K562 (cell line): ENCODE results near the gene ARHGAP23. TPM values are rescaled to one million over a fixed set of nuclear protein-coding genes. Genes with fewer than 3 reads are reported as not detected.

Experiments
- ATAC-seq: fragments of 200-7000 bp; cut with Tn5 transposase; 3 replicates; pipeline ENCODE4 v1.9.1; 2020; ENCODE audit warnings: moderate library complexity
- BruUV-seq: library from RNA; stranded (reverse); fragments of 400-500 nt; replicated peaks from 2 replicates; lab custom pipeline; 2021; lab: Mats Ljungman, UMichigan
- CTCF ChIA-PET: fragments of 300-600 bp; formaldehyde crosslinking; extraction: SDS; loops from one replicate; lab custom pipeline; 2021; ENCODE audit warnings: low intra/inter-chr PET ratio; lab: Yijun Ruan, JAX
- POLR2A ChIA-PET: fragments of 300-600, 350-650 bp; sonication (Branson Sonifier 250); formaldehyde crosslinking; extraction: SDS; loops from one replicate; lab custom pipeline; 2021; ENCODE audit warnings: antibody characterized with exemption, inconsistent platforms; lab: Yijun Ruan, JAX
- DNase-seq, 4 experiments: peaks; one replicate each; pipeline versions ENCODE4 v3.0.0 to v3.0.0-alpha.2; 2011 to 2018; ENCODE audit warnings: low spot score in 3 of 4, mixed read lengths in 3 of 4; ENCODE audit errors: extremely low read depth in 1 of 4
- FAIRE-seq: peaks from 2 replicates; lab custom pipeline; 2011; peaks lifted over from hg19 to GRCh38; lab: Jason Lieb, UNC
- H2AFZ ChIP-seq: 2 replicates; pipeline ENCODE4 v1.6.0; 2011; ENCODE audit warnings: low read depth, low read length, control low read depth, inconsistent platforms
- H3K27ac ChIP-seq: fragments of 200-600 bp; 3 replicates; pipeline ENCODE4 v1.8.0; 2011; ENCODE audit warnings: low read depth, mild to moderate bottlenecking, control low read depth, inconsistent platforms, low read length, moderate library complexity, mixed read lengths; ENCODE audit errors: extremely low read depth
- H3K27me3 ChIP-seq, 2 experiments: fragments of 300-600 bp in 1 of 2; 2 replicates in 1 of 2; 3 replicates in 1 of 2; pipeline versions ENCODE4 v1.6.0 to v1.8.0; 2011; ENCODE audit warnings: inconsistent platforms in 2 of 2, low read length in 2 of 2, mild to moderate bottlenecking in 1 of 2, mixed read lengths in 1 of 2, moderate library complexity in 1 of 2; ENCODE audit not compliant: control insufficient read depth in 2 of 2, insufficient read depth in 2 of 2
- H3K36me3 ChIP-seq: fragments of 300-600 bp; 3 replicates; pipeline ENCODE4 v1.8.0; 2011; ENCODE audit warnings: mild to moderate bottlenecking, low read length, inconsistent platforms; ENCODE audit not compliant: control insufficient read depth, insufficient read depth
- H3K4me1 ChIP-seq, 2 experiments: fragments of 200-600 bp in 1 of 2; replicated peaks in 1 of 2; 2 replicates in 1 of 2; 3 replicates in 1 of 2; pipeline versions ENCODE4 v1.5.1 to v1.8.0; 2011; ENCODE audit warnings: inconsistent platforms in 2 of 2, low read length in 2 of 2, mild to moderate bottlenecking in 1 of 2, mixed read lengths in 1 of 2, moderate library complexity in 1 of 2; ENCODE audit not compliant: control insufficient read depth in 2 of 2, insufficient read depth in 2 of 2
- H3K4me2 ChIP-seq: 2 replicates; pipeline ENCODE4 v1.6.1; 2011; ENCODE audit warnings: low read length, control low read depth, inconsistent platforms, mixed read lengths; ENCODE audit not compliant: insufficient read depth
- H3K4me3 ChIP-seq: fragments of 200-600 bp; sonication (generic), shearing (Covaris generic); 2 replicates; pipeline ENCODE4 v1.5.1; 2016; ENCODE audit warnings: control low read depth, inconsistent platforms
- H3K79me2 ChIP-seq: fragments of 200-600 bp; 3 replicates; pipeline ENCODE4 v1.8.0; 2011; ENCODE audit warnings: low read length, inconsistent platforms; ENCODE audit not compliant: control insufficient read depth, insufficient read depth
- H3K9ac ChIP-seq, 2 experiments: 2 replicates each; pipeline versions ENCODE4 v1.6.0 to v1.6.1; 2011; ENCODE audit warnings: low read depth in 2 of 2, low read length in 2 of 2, control low read depth in 1 of 2, inconsistent platforms in 1 of 2, mild to moderate bottlenecking in 1 of 2, mixed read lengths in 1 of 2; ENCODE audit not compliant: insufficient read depth in 1 of 2
- H3K9me1 ChIP-seq: one replicate; pipeline ENCODE4 v1.6.0; 2011; ENCODE audit warnings: inconsistent platforms, mild to moderate bottlenecking, low read length, moderate library complexity; ENCODE audit not compliant: control insufficient read depth, insufficient read depth
- H3K9me3 ChIP-seq: replicated peaks from 2 replicates; pipeline ENCODE4 v1.5.1; 2011; ENCODE audit warnings: low read depth, low read length, inconsistent platforms; ENCODE audit not compliant: control insufficient read depth, insufficient read depth
- H4K20me1 ChIP-seq: replicated peaks from 2 replicates; pipeline ENCODE4 v1.6.1; 2011; ENCODE audit warnings: low read length, inconsistent platforms, mixed read lengths; ENCODE audit not compliant: control insufficient read depth, insufficient read depth
- ARHGAP35 ChIP-seq: fragments of 450-650 bp; IDR thresholded peaks from 2 replicates; pipeline ENCODE4 v1.6.1; 2018; ENCODE audit not compliant: partially characterized antibody
- CBX2 ChIP-seq: fragments of 200-600 bp; sonication (generic); IDR thresholded peaks from one replicate; pipeline ENCODE4 v1.6.1; 2012; ENCODE audit warnings: mild to moderate bottlenecking, low read length, inconsistent platforms; ENCODE audit not compliant: insufficient read depth, poor library complexity, severe bottlenecking
- EHMT2 ChIP-seq: fragments of 450-650 bp; IDR thresholded peaks from 2 replicates; pipeline ENCODE4 v1.6.1; 2018; ENCODE audit warnings: antibody characterized with exemption
- HDAC1 ChIP-seq, 2 experiments: fragments of 450-650 bp; IDR thresholded peaks; 2 replicates each; pipeline ENCODE4 v1.6.1; 2016 to 2017; ENCODE audit warnings: inconsistent platforms in 1 of 2, mild to moderate bottlenecking in 1 of 2, moderate library complexity in 1 of 2
- ILF3 ChIP-seq: fragments of 450-650 bp; IDR thresholded peaks from 2 replicates; pipeline ENCODE4 v1.6.1; 2018; ENCODE audit warnings: antibody characterized with exemption, mild to moderate bottlenecking, moderate library complexity, borderline replicate concordance
- MTA1 ChIP-seq: fragments of 450-650 bp; IDR thresholded peaks from 2 replicates; pipeline ENCODE4 v1.6.1; 2017; ENCODE audit warnings: borderline replicate concordance
- SFPQ ChIP-seq: fragments of 200-400 bp; formaldehyde crosslinking; IDR thresholded peaks from 2 replicates; pipeline ENCODE4 v1.6.1; 2017; ENCODE audit warnings: mild to moderate bottlenecking, low read depth, low read length, moderate library complexity
- ZBTB26 ChIP-seq: fragments of 450-650 bp; formaldehyde crosslinking; IDR thresholded peaks from 2 replicates; pipeline ENCODE4 v1.4.0; 2022; ENCODE audit warnings: missing genetic modification characterization
- WGBS: fragments of 100-300 bp; shearing (Covaris generic); methylation state at CpG from one replicate; pipeline ENCODE4 v1.1.6; 2016; ENCODE audit warnings: low coverage, mixed read lengths; ENCODE audit not compliant: insufficient coverage; ENCODE audit errors: missing lambda C conversion rate; 5-methylcytosine and 5-hydroxymethylcytosine counted together
- in situ Hi-C: fragments of 300-500 bp; cut with MboI; formaldehyde crosslinking; loops from 4 replicates; pipeline ENCODE4 v1.15.0; 2018; ENCODE audit warnings: inconsistent platforms, mixed read lengths
- intact Hi-C: fragments of 100-400 bp; cut with micrococcal nuclease; formaldehyde crosslinking; loops from 2 replicates; pipeline ENCODE4 v1.14.2; 2022
- polyA plus RNA-seq, 8 experiments: library from polyadenylated mRNA; depleted of rRNA in 4 of 8; stranded (reverse) in 5 of 8; unstranded in 3 of 8; fragments of >200 nt; fragmentation: Nextera tagmentation in 2 of 8; fragmentation: Illumina TruSeq in 1 of 8; extraction: Ambion mirVana in 2 of 8; extraction: Trizol in 1 of 8; gene quantifications; 2 replicates each; pipeline versions ENCODE4 v1.2.1 to v1.2.3, GENCODE V29; 2011 to 2014; ENCODE audit warnings: inconsistent platforms in 1 of 8, missing spikeins in 1 of 8
- total RNA-seq, 7 experiments: library from RNA; depleted of rRNA in 6 of 7; stranded (reverse); fragments of >200 nt in 6 of 7; fragmentation: Illumina TruSeq in 2 of 7; extraction: Trizol in 2 of 7; gene quantifications; 2 replicates each; pipeline versions ENCODE4 v1.2.1 to v1.2.3, GENCODE V29; 2011 to 2021; ENCODE audit warnings: low replicate concordance in 1 of 7

The ARHGAP23 gene
- total and polyA plus RNA-seq, 9 of the 15 experiments (the other 6 are each of a cell fraction or from before 2014, with no cell fraction given) = 0.01 to 2.7 (median 0.70) TPM

GRCh38 chr17:38466346-38467315, 38.4 kb downstream of the ARHGAP23 start:
- Histone ChIP-seq H2AFZ (no peak overlapping the region), H3K79me2 (no peaks in the 10 kb centered on the region), H3K27ac (no peak overlapping the region), H3K36me3 (no peaks in the 10 kb centered on the region), H3K4me1 (peaks cover 9 to 49% of the 10 kb centered on the region in 2 experiments; a peak in 3 of 5 replicates), H3K4me2 (no peak overlapping the region), H3K27me3 (peaks cover 0 to 28% of the 10 kb centered on the region in 2 experiments; a peak in 2 of 5 replicates), H3K9ac (no peak overlapping the region), H3K9me1 (no peaks in the 10 kb centered on the region), H3K9me3 (no peaks in the 10 kb centered on the region)
- POLR2A ChIA-PET = interaction anchor here (1.2 kb wide), 1 partner anchor 11 kb away, joined by 3 read pairs; no protein-coding TSS in a partner anchor
- no TSS peak for BruUV-seq
- ATAC-seq = no peak
- peak in 1 of 4 experiments; percentile 7 for DNase-seq
- no peak for TF ChIP-seq ILF3
- TF ChIP-seq, all 486 proteins: peak for 0
- CTCF ChIA-PET = no interaction called here
- intact Hi-C loops (no loop called here), in situ Hi-C loops (no loop called here)
- no peaks in the 10 kb centered on the region for H4K20me1 ChIP-seq
- FAIRE-seq = no peak
- H3K4me3 ChIP-seq = no peak overlapping the region
- WGBS = 24% methylated on average over 39 of the region's 57 CpGs

- DNase-seq (no peak), ATAC-seq (no peak), FAIRE-seq (no peak)
- no peaks in the 10 kb centered on the region for H3K9me1 ChIP-seq
- no peak overlapping the region for H2AFZ ChIP-seq
- no TSS peak for BruUV-seq
- no peak overlapping the region for H3K27ac ChIP-seq
- H4K20me1 ChIP-seq = no peaks in the 10 kb centered on the region
- H3K9ac ChIP-seq = no peak overlapping the region
- CTCF ChIA-PET = no interaction called here
- H3K4me3 ChIP-seq = no peak overlapping the region
- peaks cover 0 to 28% of the 10 kb centered on the region in 2 experiments; a peak in 2 of 5 replicates for H3K27me3 ChIP-seq
- no peaks in the 10 kb centered on the region for H3K79me2 ChIP-seq
- no peaks in the 10 kb centered on the region for H3K9me3 ChIP-seq
- TF ChIP-seq MTA1 (peak; percentile 57; the same call in 1 of the 2 replicates), HDAC1 (IDR thresholded peaks at IDR 0.05) (peak in 1 of 2 experiments; percentile 21; a peak in 1 of 4 replicates), CBX2 (no peak), SFPQ (no peak), EHMT2 (0 out of 2 replicates have a peak, but pooled peaks have one; percentile 32), ARHGAP35 (peak; percentile 34), ZBTB26 (CRISPR knock-in tag) (0 out of 2 replicates have a peak, but pooled peaks have one; percentile 25)
- peaks cover 9 to 48% of the 10 kb centered on the region in 2 experiments; a peak in 3 of 5 replicates for H3K4me1 ChIP-seq
- intact Hi-C loops = no loop called here
- in situ Hi-C loops = no loop called here
- POLR2A ChIA-PET = interaction anchor here (1.2 kb wide), 1 partner anchor 12 kb away, joined by 3 read pairs; no protein-coding TSS in a partner anchor
- H3K36me3 ChIP-seq = no peaks in the 10 kb centered on the region
- no peak overlapping the region for H3K4me2 ChIP-seq
- WGBS = 0% methylated on average over 1 of the region's 1 CpG
These were observed 39.2 kb downstream of the ARHGAP23 start for GRCh38 chr17:38467491-38467890.
